ENCODE data around the gene KIF20A. TPM values are rescaled to one million over a fixed set of nuclear protein-coding genes. Genes with fewer than 3 reads are reported as not detected.
A peak's percentile ranks its signal among the peaks of the same experiment; 100 is the strongest.

The KIF20A gene
- total RNA-seq, 1 donor from 2014 or later = 0.69 TPM

DNA sequence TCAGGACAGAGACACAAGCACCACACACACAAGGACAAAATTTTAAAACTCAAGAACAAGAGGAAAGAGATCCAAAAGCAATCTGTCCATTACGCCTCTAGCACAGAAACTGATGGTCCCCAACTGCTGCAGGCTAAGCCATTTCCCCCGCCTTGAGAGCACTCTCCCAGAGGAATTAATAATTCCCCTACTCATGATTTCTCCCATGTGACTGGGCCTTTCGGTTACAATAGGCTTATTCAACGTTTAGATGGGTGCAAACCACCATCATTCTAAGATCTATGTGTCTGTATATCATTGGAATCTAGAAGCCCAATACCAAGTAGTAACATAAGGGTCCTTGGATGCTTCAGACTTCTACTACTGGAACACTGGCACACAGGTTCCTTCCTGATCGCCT lies 19.2 kb upstream of the KIF20A start:
- intact Hi-C loops (cut with DNase I) = no loop called here
- H3K27ac ChIP-seq = no peak overlapping the region
- H3K4me1 ChIP-seq = no peaks in the 10 kb centered on the region
- TF ChIP-seq, protein P1, sequence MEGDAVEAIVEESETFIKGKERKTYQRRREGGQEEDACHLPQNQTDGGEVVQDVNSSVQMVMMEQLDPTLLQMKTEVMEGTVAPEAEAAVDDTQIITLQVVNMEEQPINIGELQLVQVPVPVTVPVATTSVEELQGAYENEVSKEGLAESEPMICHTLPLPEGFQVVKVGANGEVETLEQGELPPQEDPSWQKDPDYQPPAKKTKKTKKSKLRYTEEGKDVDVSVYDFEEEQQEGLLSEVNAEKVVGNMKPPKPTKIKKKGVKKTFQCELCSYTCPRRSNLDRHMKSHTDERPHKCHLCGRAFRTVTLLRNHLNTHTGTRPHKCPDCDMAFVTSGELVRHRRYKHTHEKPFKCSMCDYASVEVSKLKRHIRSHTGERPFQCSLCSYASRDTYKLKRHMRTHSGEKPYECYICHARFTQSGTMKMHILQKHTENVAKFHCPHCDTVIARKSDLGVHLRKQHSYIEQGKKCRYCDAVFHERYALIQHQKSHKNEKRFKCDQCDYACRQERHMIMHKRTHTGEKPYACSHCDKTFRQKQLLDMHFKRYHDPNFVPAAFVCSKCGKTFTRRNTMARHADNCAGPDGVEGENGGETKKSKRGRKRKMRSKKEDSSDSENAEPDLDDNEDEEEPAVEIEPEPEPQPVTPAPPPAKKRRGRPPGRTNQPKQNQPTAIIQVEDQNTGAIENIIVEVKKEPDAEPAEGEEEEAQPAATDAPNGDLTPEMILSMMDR (IDR thresholded peaks at IDR 0.05) = no peak
- no peak overlapping the region for H3K4me3 ChIP-seq
- ATAC-seq (no peak), DNase-seq (no peak)
- H3K36me3 ChIP-seq = peaks cover 85% of the 10 kb centered on the region
- no peaks in the 10 kb centered on the region for H3K27me3 ChIP-seq
- no peaks in the 10 kb centered on the region for H3K9me3 ChIP-seq

DNA sequence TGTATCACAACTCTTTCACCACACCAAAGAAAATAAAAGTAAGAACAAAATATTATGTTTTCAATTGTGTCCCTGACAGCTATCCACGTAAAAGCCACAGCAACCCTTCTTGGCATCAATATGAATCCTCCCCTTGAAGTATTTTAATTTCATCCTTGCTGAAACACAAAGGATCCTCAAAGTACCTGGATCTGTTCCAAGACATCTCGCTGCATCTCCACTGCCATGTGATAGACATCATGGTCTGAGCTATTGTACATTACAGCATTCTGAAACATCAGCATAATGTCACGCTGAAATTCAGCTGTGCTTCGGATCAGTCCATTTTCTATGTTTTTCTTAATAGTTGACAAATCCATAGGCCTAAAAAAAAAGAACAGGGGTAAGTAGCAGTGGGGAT lies 18.2 kb upstream of the KIF20A start:
- Histone ChIP-seq H3K27me3 (no peaks in the 10 kb centered on the region), H3K4me3 (no peak overlapping the region), H3K27ac (no peak overlapping the region), H3K9me3 (no peaks in the 10 kb centered on the region), H3K4me1 (no peaks in the 10 kb centered on the region), H3K36me3 (peaks cover 95% of the 10 kb centered on the region)
- no peak for ATAC-seq
- intact Hi-C loops (cut with DNase I) = no loop called here
- DNase-seq = no peak
- TF ChIP-seq, protein P1 (IDR thresholded peaks at IDR 0.05) = no peak

DNA sequence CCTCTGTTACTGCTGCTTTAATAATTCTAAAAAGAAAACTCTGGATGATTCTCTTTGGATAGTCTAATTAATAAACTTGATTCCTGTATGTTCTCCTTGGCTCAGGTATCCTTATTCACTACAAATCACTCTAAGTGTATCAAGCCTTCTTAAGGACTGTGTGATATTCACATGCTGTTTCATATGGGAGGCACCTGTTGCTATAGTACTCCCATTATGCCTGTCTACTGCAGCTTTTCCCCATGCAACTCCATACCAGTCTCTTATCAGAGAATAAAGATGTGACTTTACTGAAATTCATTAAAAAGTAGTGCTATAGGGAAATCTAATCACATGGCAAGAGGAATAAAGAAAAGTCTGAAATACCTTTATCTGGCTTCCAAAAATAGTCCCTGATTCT lies 15.2 kb upstream of the KIF20A start:
- ATAC-seq (no peak), DNase-seq (no peak)
- Histone ChIP-seq H3K9me3 (no peaks in the 10 kb centered on the region), H3K36me3 (peaks cover 100% of the 10 kb centered on the region), H3K4me1 (no peaks in the 10 kb centered on the region), H3K27ac (no peak overlapping the region), H3K27me3 (no peaks in the 10 kb centered on the region), H3K4me3 (no peak overlapping the region)
- intact Hi-C loops (cut with DNase I) = no loop called here
- TF ChIP-seq, protein P1 (IDR thresholded peaks at IDR 0.05) = no peak

DNA sequence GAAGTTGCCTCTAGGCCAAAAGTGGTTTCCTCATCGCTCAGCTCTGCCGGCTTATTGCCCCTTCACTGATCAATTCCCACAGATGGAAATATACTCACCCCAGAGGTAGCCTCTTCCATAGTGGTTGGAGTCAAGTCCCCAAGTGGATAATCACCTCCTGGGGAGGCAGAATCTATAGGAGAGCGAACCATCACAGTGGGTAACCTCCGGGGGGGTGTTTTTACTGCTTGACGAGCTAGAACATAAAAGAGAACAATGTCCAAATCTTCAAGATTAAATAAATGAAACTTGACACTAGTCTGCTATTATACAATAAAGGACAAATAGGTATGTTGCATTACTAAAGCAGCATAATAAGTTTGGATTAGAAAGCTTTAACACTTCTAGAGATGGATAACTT lies 9.8 kb upstream of the KIF20A start:
- intact Hi-C loops (cut with DNase I) = no loop called here
- Histone ChIP-seq H3K27ac (no peak overlapping the region), H3K9me3 (no peaks in the 10 kb centered on the region), H3K4me3 (no peak overlapping the region), H3K27me3 (no peaks in the 10 kb centered on the region), H3K4me1 (no peaks in the 10 kb centered on the region), H3K36me3 (peaks cover 97% of the 10 kb centered on the region)
- TF ChIP-seq, protein P1 (IDR thresholded peaks at IDR 0.05) = no peak
- DNase-seq (no peak), ATAC-seq (no peak)

DNA sequence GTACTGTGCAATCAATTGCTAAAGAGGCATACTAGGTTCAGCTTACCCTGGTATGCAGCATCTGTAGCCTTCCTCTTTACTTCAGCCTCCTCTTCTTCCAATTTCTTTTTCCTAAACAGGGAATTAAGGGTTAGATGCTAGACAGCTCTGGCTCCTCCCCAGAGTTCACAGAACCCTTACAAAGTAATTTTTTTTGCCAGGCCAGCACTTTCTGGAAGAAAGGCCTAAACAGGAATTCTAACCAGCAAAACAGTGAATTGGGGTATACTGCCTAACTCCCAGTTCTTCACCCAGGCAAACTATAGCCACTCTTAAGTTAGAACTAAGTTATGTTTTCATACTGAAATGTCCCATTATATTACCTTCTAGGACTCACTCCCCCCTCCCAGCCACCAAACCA lies 8.6 kb upstream of the KIF20A start:
- Histone ChIP-seq H3K27ac (no peak overlapping the region), H3K4me3 (no peak overlapping the region), H3K9me3 (no peaks in the 10 kb centered on the region), H3K27me3 (no peaks in the 10 kb centered on the region), H3K36me3 (peaks cover 97% of the 10 kb centered on the region), H3K4me1 (no peaks in the 10 kb centered on the region)
- ATAC-seq = no peak
- DNase-seq = no peak
- TF ChIP-seq, protein P1 (IDR thresholded peaks at IDR 0.05) = no peak
- intact Hi-C loops (cut with DNase I) = no loop called here

DNA sequence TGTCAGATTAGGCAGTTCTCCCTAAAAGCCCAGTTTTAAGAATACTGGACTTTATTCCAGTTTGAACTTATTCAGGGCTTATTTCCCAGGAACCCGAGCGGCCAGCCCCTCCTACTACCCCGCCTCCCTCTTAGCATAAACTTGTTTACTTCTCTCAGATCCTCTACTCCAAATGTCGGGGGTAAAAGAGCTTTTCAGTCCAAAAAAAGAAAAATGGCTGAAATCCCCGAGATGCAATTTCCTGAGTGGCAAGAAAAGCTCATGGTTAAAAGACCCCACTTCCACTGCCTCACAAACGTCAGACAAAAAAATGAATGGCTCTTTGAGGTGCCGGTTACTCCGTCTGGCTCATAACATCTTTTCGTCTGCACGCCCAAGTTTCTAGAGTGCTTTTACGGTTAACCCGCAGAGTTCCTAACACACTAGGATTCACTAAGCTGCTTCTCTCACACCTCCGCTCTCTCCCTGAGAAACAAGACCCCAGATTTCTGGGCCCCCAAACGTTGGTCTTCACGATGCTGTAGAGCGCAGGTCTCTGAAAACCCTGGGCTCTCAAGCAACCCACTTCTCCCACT lies 884 bp upstream of the KIF20A start:
- Histone ChIP-seq H3K27me3 (no peaks in the 10 kb centered on the region), H3K36me3 (peaks cover 37% of the 10 kb centered on the region), H3K4me1 (peaks cover 16% of the 10 kb centered on the region), H3K4me3 (peak overlapping the region; percentile 67), H3K9me3 (no peaks in the 10 kb centered on the region), H3K27ac (peak overlapping the region; percentile 69)
- intact Hi-C loops (cut with DNase I) = no loop called here
- TF ChIP-seq, protein P1 (IDR thresholded peaks at IDR 0.05) = no peak
- peak; percentile 40 for ATAC-seq
- no peak for DNase-seq
